HG03575 (cell line): Measurements from ENCODE around the gene PCF11.
"Not testable (repeated sequence)": the region's sequence is repeated elsewhere in the genome, so short reads cannot be mapped to it uniquely, and the experiment has no call there.

Source experiments
- ATAC-seq: cut with Tn5 transposase; IDR thresholded peaks from one replicate; pipeline ENCODE4 v1.9.1; 2021; ENCODE audit not compliant: unreplicated experiment, insufficient number of reproducible peaks, low FRiP score; ENCODE audit errors: extremely low read depth

PCF11 gene

DNA sequence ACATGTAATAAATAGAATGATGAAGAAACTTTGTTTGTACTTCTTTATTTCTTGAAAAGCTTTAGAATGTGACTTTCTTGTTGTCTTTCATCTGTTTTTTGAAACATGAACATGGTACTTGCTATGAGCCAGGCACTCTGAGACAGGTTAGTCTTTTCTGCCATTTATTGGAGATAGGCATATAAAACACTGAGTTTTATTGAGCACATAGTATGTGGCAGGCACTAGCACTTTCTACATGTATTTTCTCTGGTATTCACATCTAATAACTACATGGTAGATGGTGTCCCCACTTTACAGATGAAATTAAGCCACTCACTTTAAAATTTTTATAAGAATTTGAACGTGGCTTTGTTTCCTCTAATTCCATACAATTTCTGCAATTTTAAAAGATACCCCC, 28.8 kb downstream of the PCF11 start:
- ATAC-seq, result no peak

DNA sequence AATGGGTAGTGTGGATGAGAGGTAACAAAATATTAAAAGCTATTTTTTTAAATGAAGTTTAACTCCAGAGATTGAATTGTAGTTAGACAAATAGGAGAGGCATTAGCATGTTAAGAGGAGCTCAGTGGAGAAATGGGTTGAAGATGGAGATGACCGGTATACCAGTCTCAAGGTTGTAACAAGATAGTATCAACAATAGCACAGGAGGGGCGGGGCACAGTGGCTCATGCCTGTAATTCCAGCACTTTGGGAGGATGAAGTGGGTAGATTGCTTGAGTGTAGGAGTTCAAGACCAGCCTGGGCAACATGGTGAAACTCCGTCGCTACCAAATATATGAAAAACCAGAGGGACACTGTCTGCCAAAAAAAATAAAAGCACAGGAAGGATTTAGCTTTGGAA, 30.5 kb downstream of the PCF11 start:
- no peak for ATAC-seq

DNA sequence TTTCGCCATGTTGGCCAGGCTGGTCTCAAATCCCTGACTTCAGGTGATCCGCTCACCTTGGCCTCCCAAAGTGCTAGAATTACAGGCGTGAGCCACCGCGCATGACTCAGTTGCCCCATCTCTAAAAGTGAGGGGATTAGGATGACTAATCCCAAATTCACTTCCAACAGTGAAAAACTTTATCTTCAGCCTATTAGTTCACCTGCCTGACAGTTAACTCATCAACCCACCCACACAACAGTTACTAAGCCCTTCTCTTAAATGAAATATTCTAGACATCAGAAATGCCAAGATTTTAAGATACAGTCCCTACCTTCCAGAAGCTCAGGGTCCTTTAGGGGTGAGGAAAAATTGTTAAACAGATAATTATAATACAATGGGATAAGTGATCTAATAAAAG, 34.6 kb downstream of the PCF11 start:
- ATAC-seq, result no peak

DNA sequence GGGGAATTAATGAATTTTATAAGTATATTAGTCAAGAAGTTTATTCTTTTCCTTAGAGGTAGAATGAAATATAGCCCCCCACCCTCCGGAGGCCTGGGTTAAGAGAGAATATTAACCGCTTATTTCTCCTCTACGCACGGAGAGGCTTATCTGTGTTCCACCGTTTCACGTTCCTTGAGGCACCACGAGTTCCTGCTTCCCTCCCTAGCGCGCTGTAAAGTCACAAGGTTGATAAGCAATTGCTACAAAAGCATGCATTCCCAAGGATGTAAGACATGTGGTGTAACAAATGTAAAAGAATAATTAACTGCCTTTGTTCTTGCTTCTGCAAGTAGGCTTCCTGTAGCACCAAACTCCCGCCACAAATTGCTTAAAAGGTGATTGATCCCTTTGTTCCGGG, 35.1 kb downstream of the PCF11 start:
- ATAC-seq, result no peak

DNA sequence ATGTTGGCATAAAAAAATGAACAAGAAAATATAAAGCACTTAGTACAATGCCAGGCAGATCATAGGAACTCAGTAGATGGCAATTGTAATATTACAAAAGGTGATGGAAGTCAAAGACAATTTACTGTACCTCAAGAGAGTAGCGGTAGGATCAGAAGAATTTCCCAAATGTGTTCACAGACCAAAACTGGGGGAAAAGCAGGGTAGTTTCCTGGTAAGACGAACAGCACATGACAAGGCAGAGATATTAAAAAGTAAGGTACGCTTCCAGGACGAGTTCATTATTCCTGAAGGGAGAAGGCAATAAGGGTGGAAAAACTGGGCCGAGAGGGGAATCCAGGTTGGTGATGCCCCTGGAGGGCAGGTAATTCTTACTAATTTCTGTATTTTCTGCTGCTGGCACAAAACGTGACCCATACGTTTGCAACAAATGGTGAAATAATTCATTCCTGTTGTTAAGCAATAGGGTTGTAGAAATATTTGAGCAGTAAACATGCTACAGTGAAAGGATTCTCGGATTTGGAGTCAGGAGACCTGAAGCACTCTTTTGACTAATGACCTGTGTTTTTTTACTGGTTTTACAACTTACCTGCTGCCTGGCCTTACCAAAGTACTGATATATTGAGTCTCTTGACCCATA, 35.8 kb downstream of the PCF11 start:
- no peak for ATAC-seq

DNA sequence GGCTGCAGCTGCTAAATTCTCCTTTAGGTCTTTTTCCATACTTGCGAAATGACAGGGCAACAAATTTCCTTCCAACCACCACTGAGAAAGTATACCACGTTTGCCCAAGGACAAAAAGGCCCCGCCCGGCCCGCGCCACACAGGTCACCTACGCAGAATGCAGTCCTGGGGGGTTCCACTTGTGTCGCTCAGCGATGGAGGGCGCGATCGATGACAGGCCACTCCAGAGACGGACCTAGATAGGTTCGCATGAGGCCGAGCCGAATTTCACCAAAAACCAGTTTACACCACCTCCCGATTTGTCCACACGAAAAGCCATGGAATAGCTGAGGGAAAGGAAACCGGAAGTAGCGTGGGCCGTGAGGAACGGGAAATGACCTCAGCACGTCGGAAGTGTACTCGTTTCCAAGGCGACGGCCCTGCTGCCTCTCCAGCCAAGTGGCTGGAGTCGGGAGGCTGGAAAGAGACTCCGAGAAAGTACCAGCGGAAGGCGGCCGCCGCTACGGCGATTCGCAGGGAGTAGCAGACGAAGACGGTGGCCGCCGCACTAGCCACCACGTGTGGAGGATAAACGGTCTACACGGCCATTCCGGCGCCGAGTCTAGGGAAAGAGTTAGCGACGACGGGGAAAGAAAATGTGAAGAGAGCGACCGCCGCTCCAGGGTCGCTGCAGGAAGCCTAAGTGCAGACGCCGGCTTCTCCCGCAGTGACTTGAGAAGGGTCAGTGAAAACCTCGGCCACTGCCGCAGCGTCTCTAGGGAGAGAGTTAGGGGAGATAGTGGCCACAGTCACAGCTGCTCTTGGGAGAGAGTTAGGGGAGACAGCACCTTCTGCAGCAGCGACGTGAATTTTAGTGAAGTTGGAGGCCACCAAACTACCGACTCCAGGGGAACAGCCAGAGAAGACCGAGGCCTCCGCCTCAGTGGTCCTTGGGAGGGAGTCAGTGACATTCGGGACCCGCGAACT, 36.7 kb downstream of the PCF11 start, which contains the start of gene ANKRD42:
Gene ANKRD42 (plus strand): TSS at position 398 of the 966 bp plus-strand sequence. CDS start 959 bp downstream, outside the sequence.
- ATAC-seq, result peak; percentile 64

DNA sequence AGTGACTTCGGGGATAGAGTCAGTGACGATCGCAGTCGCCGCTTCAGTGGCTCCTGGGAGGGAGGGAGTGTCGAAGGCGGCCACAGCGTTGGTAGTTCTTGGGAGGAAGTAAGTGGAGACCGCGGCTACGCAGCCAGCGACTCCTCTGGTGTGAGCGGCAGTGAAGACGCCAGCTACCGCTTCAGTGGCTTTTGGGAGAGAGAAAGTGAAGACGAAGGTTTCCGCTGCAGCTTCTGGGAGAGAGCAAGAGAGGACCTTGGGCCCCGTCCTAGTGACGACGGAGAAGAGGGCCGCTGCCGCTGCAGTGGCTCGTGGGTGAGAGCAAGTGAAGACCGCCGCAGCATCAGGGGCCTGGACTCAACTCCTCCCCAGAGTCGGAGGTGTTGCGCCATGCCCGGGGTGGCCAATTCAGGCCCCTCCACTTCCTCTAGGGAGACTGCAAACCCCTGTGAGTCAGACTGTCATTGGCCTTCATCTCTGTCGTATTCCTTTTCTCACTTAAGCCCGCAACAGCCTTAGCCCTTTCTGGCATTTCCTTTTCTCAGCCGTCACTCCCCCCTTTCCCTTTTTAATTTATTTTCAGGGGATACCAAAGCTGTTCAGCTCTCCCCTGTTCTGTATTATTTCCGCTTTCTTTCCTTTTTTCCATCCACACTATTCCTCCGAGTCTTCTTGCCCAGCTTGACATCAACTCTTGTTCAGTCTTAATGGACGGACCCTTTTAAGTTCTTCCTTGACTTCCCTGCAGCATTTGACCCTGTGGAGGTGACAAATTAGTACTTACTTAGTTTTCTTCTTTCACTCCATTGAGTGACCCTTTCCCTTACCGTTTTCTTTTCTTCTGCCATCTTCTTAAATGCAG, 37.6 kb downstream of the PCF11 start:
- no peak for ATAC-seq

DNA sequence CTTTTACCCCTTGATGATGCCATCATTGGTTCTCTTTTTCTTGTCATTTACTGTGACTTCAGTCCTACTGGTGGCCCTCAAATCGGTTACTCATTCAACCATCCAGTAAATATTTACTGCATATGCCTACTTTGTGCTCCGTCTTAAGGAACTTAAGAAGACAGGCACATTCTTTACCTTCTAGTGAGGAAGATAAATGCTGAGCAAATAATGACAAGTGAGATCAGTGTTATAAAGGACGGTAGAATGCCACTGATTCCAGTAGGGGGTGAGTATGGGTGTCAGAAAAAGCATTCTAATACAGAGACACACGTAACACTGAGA, 38.2 kb downstream of the PCF11 start:
- ATAC-seq, result no peak

DNA sequence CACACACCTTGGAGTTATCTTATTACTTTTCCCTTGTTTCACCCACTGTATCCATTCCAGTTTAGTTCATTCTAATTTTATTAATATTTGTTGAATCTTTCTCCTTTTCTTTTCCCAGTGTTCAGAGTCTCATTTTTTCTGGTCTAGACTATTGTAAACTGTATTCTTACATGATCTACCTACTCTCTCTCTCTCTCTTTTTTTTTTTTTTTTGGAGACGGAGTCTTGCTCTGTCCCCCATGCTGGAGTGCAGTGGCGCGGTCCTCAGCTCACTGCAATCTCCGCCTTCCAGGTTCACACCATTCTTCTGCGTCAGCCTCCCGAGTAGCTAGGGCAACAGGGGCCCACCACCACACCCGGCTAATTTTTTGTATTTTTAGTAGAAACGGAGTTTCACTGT, 38.7 kb downstream of the PCF11 start:
- ATAC-seq, result no peak

DNA sequence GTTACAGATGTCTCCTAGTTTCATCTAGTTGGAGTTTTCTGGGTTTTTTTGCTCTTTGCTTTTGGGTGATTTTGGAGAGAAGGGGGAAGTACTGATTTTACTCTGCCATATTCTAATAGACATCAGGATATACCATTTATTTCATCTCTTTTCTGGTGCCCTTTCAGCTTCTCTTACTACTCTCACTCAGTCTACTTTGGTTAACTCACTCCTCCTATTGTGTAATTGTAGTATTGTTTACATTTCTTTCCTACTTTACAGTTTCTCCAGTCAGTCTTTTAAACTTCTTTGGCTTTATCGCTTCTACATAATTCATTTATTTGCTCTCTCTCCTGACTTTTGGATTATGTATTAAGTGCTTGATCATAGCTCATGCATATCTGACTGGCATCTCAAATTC, 43.1 kb downstream of the PCF11 start:
- no peak for ATAC-seq

DNA sequence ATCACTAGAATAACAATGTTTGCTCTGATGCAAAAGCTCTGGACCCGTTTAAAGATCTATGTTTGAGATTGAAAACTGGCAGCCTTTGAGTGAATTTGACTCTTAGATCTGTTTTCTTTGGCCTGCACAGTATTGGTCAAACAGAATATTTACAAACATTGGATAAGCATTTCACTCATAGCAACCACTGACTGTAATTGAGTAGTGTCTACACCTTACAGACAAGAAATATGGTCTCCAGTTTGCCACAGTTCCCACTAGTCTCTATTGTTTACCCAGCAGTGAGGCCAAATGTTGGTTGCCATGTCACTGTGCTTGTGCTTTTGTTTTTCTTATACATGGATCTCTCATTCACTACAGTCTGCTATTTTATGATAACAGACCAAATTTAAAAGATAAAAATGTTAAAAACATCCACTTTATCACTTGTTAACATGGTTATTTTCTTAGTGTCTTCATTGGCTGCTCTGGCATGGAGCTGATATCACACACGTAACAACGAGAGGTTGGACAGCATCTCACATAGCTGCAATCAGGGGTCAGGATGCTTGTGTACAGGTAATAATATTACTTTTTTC, 48.8 kb downstream of the PCF11 start:
- no peak for ATAC-seq

DNA sequence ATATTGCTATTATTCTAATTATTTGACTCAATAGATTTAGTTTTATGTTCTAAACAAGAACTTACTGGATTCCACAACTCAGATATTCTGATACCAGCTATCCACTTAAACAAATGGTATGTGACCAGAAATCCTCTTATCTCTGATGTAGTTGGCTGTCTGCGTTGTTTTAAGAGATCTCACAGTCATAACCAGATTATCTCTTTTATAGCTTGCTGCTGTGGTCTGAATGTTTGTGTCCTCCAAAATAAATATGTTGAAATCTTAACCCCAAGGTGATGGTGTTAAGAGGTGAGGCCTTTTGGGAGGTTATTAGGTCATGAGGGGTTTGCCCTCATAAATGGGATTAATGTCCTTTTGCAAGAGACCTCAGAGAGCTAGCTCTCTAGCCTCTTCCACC, 49.3 kb downstream of the PCF11 start:
- no peak for ATAC-seq

DNA sequence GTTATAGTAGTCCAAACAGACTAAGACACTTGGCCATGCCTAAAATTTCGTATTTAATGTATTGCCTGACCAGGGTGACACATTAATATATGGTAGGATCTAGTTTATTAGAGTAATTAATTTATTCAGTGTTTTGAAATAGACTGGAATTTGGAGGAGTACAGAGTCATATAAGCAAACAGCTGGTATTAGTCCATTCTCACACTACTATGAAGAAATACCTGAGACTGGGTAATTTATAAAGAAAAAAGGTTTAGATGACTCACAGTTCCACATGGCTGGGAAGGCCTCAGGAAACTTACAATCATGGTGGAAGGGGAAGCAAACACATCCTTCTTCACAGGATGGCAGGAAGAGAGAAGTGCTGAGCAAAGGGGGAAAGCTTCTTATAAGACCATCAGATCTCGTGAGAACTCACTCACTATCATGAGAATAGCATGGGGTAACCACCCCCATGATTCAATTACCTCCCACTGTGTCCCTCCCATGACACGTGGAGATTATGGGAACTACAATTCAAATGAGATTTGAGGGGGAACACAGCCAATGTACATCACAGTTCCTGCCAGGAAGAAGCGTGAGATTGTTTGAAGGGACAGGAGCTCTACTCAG, 49.9 kb downstream of the PCF11 start:
- not testable (repeated sequence) for ATAC-seq

DNA sequence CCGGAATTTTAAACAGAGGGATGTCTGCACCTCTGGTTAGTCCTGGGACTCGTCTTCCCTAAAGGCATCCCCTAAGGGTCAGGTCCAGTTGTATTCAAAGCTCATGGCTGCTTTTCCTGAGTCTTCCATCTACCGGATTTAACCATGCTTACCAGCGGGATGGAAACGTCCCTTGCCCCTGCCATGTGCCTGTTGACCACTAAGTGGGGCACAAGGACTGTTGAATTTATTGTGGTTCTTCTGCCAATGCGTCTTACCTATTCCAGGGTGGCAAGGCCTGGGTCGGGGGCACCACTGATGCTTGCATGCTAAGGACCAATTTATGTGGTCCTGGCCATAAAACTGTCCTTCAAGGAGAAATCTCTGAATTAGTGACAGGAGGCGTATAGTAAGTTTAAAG, 62.2 kb downstream of the PCF11 start:
- ATAC-seq, result no peak

DNA sequence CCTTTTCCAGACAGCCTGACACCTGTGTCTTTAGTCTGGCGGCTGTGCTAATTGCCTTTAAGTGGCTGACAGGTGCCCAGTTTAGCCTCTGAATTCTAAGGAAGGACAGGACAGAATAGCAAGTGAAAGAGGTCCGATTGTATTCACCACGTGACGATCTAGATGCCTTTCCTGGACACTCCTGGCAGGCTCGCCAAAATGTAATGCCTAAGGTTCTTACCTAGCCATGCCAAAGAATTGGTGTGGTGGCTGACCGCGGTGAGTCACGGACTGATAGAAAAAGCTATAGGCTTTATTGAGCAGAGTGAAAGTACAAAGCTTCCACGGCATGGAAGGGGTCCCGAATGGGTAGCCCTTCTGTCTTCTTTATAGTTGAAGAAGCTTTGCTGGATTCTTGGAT, 63.3 kb downstream of the PCF11 start:
- no peak for ATAC-seq

DNA sequence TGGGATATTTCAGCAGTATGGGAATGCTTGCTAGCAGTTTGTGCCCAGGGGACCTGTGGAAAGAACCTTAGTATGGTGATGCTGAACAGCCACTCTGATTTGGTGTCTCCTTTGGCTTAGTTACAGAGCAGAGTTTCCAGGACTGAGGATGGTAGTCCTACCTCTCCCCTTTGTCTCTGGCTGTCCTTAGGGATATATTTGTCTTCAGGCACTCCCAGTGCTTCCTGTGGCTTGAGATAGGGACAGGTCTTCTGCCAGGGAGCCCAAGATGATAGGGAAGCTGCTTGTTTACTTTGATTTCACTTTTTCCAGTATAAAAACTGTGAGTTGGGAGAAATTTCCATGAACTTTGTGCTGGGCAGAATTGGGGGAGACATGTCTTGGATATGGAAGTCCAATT, 64.8 kb downstream of the PCF11 start:
- no peak for ATAC-seq

DNA sequence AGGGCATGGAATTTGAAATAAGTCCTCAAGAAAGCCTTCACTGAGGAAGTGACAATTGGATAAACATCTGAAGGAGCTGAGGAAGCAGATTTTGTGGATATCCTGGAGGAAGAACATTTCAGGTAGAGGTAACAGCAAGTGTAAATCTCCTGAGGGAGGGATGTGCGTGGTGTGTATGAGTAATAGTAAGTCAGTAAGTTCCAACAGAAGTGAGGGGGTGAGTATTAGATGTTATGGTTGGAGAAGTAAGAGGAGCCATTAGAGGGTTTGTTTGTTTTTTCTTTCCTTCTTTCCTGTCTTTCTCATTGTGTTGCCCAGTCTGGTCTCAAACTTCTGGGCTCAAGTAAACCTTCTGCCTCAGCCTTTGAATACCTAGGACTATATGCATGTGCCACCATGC, 65.6 kb downstream of the PCF11 start:
- ATAC-seq, result no peak

DNA sequence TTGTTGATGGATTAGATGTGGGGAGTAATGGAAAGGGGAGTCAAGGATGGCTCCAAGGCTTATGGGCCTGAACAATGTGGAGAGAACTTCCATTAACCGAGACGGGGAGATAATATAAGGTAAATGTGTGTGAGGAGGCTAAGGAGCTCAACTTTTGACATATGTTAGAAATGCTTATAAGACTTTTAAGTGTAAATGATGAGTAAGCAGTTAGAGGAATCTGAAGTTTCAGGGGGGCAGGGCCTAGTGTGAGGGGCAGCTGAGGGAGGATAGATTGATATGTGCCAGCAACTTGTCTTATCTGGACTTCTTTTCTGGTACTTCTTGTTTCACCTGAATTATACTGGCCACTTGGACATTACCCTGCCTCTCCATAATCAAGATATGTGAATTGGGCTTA, 66.5 kb downstream of the PCF11 start:
- ATAC-seq, result no peak

DNA sequence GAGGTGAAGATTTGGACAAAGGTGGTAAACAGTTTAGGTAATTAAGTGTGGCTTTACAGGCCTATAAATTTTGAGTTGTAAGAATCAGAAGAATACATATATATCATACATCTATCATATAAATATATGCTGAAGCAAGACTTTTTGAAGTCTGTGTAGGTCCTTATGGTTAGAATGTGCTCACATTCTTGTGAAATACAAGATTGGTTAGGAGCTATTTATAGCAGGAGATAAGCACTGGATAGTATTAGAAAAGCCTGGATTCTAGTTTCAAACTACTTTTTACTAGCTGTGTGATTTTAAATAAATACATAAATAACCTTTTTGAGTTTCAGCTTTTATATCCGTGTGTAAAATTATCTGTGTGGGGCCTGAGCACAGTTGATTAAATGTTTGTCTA, 78.9 kb downstream of the PCF11 start:
- ATAC-seq, result no peak
